Activated naive CD4-positive, alpha-beta T cell treated with Interleukin-2 at 50 U/mL for 16 hours (primary cell): ENCODE results near the gene PTGDS.
A peak's percentile ranks its signal among the peaks of the same experiment; 100 is the strongest.

Source experiments
- DNase-seq: peaks from one replicate; pipeline ENCODE4 v3.0.0-alpha.2; 2020

Gene PTGDS

GRCh38 chr9:136977223-136977622 is at the start of gene PTGDS:
Gene PTGDS, plus strand, starts transcription at chr9:136977504. Its CDS starts 75 bp downstream, at chr9:136977579.
- DNase-seq, result no peak

DNA sequence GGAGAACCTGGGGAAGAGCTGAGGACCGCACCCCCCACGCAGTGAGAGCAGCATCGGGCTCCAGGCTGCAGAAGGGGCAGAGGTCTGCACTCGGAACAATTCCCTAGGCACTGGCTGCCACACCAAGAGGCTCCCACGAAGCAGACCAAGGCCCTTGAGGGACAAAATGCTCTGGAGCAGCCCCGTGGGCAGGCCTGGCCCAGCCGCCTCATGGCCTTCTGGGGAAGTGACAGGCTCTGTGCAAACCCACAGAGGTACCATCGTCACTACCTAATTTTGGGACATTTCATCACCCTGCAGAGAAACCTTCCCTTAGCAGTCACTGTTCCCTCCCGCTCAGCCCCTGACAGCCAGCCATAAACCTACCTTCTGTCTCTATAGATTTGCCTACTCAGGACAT is 48.7 kb upstream of the PTGDS start:
- no peak for DNase-seq

- no peak for DNase-seq
Observed at GRCh38 chr9:136930014-136930413, 47.3 kb upstream of the PTGDS start.

- no peak for DNase-seq
Observed at GRCh38 chr9:136931611-136932130, 45.6 kb upstream of the PTGDS start.

DNA sequence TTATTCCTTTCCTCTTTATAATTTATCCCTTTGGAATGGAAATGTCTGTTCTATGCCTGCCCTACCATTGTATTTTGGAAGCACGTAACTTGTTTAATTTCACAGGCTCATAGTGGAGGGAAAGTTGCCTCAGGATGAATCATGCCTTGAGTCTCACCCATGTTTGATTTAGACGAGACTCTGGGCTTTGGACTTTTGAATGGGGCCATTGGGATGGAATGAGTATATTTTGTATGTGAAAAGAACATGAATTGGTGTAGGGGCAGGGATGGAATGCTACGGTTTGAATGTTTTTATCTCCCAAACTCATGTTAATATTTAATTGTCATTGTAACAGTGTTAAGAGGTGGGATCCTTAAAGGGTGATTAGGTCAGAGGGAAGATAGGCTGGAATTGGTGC is 43.0 kb upstream of the PTGDS start:
- DNase-seq, result no peak

- no peak for DNase-seq
Observed at GRCh38 chr9:136935651-136936050, 41.7 kb upstream of the PTGDS start.

- DNase-seq, result no peak
Observed at GRCh38 chr9:136936645-136937170, 40.6 kb upstream of the PTGDS start.

DNA sequence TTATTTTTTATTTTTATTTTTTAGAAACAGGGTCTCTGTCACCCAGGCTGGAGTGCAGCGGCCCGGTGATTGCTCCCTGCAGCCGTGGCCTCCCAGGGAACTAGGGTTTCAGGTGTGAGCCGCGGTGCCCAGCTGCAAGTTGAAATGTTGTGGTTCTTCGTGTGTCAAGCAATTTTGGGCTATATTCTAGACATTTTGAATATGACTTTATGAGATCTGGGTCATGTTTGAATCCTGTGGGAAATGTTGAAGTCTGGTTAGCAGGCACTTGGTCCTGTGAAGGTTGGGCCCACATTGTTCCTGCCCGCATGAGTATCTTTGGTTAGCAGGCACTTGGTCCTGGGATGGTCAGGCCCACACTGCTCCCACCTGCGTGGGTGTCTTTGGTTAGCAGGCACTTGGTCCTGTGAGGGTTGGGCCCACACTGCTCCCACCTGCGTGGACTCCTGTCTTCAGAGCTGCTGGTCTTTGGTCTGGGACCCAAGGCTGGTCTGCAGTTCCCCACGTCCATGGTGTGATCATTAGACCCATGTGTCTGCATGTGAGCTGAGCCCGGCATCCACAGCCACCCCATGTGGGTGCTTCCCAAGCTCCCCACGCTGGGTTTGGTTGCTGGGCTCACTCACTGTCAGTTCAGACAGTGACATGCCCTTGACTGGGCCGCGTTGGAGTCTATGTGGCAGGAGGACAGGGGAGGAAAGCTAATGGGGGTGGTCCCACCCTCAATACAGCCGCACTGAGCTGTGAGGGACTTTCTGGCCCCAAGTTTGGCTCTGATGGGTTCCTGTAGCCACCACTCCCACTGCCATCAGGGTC is 39.9 kb upstream of the PTGDS start:
- no peak for DNase-seq

GRCh38 chr9:136939431-136939995 is 37.8 kb upstream of the PTGDS start:
- no peak for DNase-seq

DNA sequence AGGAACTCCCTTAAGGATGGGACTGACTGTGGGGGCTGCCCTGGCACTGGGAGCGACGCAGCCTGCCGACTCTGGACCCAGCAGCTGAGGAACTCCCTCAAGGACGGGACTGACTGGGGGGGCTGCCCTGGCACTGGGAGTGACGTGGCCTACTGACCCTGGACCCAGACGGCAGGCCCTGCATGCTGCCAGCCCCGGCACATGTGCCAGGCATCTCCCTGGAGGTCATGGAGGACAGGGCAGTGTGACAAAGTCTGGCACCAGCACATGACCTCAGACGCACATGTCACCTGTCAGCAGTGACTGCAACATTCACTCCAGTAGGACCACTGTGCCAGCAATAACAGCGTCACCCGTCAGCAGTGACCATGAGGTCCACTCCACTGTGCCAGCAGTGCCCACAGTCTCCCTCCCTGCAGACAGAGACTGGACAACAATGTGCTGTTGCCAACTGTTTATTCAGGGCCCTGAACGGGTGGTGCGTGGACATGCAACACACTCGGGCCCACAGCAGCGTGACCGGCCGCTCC is 37.2 kb upstream of the PTGDS start:
- DNase-seq, result no peak

DNA sequence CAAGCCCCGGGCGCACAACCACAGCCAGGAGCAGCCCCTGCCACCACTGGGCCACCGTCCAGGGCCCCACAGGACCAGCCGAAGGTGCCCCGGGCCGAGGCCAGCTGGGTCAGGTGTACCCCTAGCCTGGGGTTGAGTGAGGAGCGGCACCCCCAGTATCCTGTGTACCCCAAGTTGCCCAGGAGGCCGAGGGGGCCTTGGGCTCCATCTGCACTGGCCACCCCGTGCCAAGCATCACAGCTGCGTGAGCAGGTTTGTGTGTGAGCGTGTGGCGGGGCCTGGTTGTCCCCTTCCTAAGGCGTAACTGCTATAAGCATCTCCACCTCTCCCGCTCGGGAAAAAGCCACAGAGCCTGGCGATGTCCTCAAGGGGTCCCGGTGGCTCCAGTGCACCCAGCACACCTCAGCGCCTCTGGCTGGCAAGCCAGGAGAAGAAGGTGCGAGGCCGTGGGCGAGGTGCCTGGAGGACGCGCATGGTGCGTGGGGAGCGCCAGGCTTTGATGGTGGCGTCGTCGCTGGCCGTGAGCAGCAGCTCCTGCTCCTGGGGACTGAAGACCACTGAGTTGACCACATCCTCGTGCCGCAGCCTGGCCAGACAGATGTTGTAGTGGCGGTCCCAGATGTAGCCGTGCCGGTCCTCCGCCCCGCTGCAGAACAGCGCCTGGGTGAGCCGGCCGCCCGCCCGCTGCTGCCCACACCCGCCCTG is 36.6 kb upstream of the PTGDS start:
- DNase-seq, result no peak

GRCh38 chr9:136941231-136942111 is 35.8 kb upstream of the PTGDS start:
- DNase-seq, result no peak

- DNase-seq, result no peak
Observed at GRCh38 chr9:136942112-136942880, 35.0 kb upstream of the PTGDS start.

DNA sequence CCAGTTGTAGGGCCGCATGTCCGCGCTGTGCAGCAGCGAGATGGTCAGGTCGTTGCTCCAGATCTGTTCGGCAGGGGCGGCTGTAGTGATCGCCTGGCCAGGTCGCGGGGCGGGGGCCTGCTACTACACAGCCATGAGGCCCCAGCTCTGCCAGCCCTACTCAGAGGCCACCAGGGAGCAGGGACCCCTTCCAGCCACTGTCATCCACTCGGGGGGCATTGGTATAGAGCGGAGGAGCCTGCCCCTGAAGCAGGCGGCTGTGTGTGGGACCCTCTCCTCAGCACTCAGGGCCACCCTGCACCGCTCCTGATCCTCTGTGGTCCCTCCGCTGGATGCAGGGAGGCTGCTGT is 34.4 kb upstream of the PTGDS start:
- DNase-seq, result no peak

GRCh38 chr9:136943291-136944211 is 33.8 kb upstream of the PTGDS start:
- peak; percentile 40 for DNase-seq

- DNase-seq, result no peak
Observed at GRCh38 chr9:136944212-136944518, 33.1 kb upstream of the PTGDS start.

- DNase-seq, result peak; percentile 94
Observed at GRCh38 chr9:136944519-136945332, 32.6 kb upstream of the PTGDS start, which contains the start of the genes C8G and FBXW5. Gene C8G, plus strand, starts transcription at chr9:136945243. Its CDS starts 78 bp downstream, at chr9:136945321. Gene FBXW5, minus strand, starts transcription at chr9:136944738. Its CDS starts 655 bp downstream, at chr9:136944083.

- DNase-seq, result no peak
Observed at GRCh38 chr9:136945333-136946227, 31.7 kb upstream of the PTGDS start.
